T-helper 17 cell (primary cell): ENCODE results near the gene KIF5A. TPM values are rescaled to one million over a fixed set of nuclear protein-coding genes. Genes with fewer than 3 reads are reported as not detected.
"Not testable (repeated sequence)": the region's sequence is repeated elsewhere in the genome, so short reads cannot be mapped to it uniquely, and the experiment has no call there.

Source experiments
- ATAC-seq: fragments of 150-1000 bp; cut with Tn5 transposase; 2 replicates; pipeline ENCODE4 v1.10.0; 2021; ENCODE audit warnings: mild to moderate bottlenecking, moderate library complexity
- DNase-seq, 3 donors: peaks; one replicate each; pipeline versions ENCODE4 v3.0.0 to v3.0.0-alpha.2; 2020 to 2021
- H3K9me3 ChIP-seq: one replicate; pipeline ENCODE4 v1.7.0; 2013; ENCODE audit warnings: low read length, mild to moderate bottlenecking; ENCODE audit not compliant: control insufficient read depth, poor library complexity, severe bottlenecking
- H3K27ac Mint-ChIP-seq: one replicate; pipeline ENCODE4 v1.8.0; 2022; ENCODE audit warnings: mild to moderate bottlenecking, moderate library complexity, mixed read lengths
- H3K27me3 Mint-ChIP-seq: one replicate; pipeline ENCODE4 v1.8.0; 2022; ENCODE audit warnings: mixed read lengths
- H3K36me3 Mint-ChIP-seq: one replicate; pipeline ENCODE4 v1.8.0; 2022; ENCODE audit warnings: low read depth, mixed read lengths
- H3K4me1 Mint-ChIP-seq: one replicate; pipeline ENCODE4 v1.8.0; 2022; ENCODE audit warnings: mild to moderate bottlenecking, mixed read lengths
- H3K4me3 Mint-ChIP-seq: one replicate; pipeline ENCODE4 v1.8.0; 2022; ENCODE audit warnings: mild to moderate bottlenecking, moderate library complexity, mixed read lengths
- total RNA-seq, 4 donors: library from RNA in 2 of 4; stranded (reverse) in 2 of 4; gene quantifications; one replicate each; pipeline ENCODE4 v1.2.3 and lab custom pipeline; 2022 to 2026

Gene KIF5A
- total RNA-seq, 2 donors from 2014 or later = 0.35 to 0.63 TPM

- Mint-ChIP-seq H3K36me3 (peaks cover 2% of the 10 kb centered on the region), H3K27me3 (peaks cover 28% of the 10 kb centered on the region), H3K4me1 (peaks cover 10% of the 10 kb centered on the region), H3K27ac (no peak overlapping the region), H3K4me3 (no peak overlapping the region)
- no peak for DNase-seq
- H3K9me3 ChIP-seq = no peaks in the 10 kb centered on the region
- no peak for ATAC-seq
Measured at GRCh38 chr12:57563358-57563757, 13.5 kb downstream of the KIF5A start.

- H3K27ac Mint-ChIP-seq = peak overlapping the region; percentile 29
- peaks cover 10% of the 10 kb centered on the region for H3K4me1 Mint-ChIP-seq
- peaks cover 3% of the 10 kb centered on the region for H3K36me3 Mint-ChIP-seq
- H3K4me3 Mint-ChIP-seq = no peak overlapping the region
- DNase-seq (no peak), ATAC-seq (no peak)
- H3K27me3 Mint-ChIP-seq = peaks cover 33% of the 10 kb centered on the region
- no peaks in the 10 kb centered on the region for H3K9me3 ChIP-seq
Measured at GRCh38 chr12:57564178-57564740, 14.4 kb downstream of the KIF5A start.

DNA sequence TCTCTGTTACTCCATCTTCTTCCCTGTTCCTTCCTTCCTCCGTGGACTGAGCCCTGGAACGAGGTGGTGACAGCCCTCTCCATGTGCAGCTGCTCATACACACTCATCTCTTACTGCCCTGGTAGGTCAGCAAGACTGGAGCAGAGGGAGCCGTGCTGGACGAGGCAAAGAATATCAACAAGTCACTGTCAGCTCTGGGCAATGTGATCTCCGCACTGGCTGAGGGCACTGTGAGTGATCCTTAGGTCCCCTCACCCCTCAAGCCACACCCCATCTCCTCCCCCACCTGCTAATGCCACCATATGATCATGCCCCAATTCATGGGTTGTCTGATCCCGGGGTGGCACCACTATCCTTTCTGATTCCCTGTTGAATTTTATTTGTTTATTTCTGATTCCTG is 19.0 kb downstream of the KIF5A start:
- Mint-ChIP-seq H3K4me3 (no peak overlapping the region), H3K36me3 (peaks cover 5% of the 10 kb centered on the region), H3K27ac (no peak overlapping the region), H3K4me1 (peaks cover 3% of the 10 kb centered on the region), H3K27me3 (peaks cover 22% of the 10 kb centered on the region)
- no peak for DNase-seq
- H3K9me3 ChIP-seq = no peaks in the 10 kb centered on the region
- no peak for ATAC-seq

DNA sequence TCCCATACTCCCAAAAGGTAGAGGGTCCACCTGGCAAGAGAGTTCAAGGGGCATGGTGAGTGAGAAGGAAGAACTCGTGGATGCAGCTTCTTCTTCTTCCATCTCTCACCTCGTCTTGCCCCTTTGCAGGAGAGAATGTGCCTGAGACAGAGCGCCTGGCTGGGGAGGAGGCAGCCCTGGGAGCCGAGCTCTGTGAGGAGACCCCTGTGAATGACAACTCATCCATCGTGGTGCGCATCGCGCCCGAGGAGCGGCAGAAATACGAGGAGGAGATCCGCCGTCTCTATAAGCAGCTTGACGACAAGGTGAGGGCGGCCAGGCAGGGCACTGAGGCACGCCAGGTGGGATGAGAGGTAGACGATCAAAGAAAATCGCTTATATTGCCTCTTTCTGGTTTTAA is 20.0 kb downstream of the KIF5A start:
- no peaks in the 10 kb centered on the region for H3K4me1 Mint-ChIP-seq
- H3K9me3 ChIP-seq = no peaks in the 10 kb centered on the region
- no peak overlapping the region for H3K4me3 Mint-ChIP-seq
- DNase-seq = no peak
- peaks cover 14% of the 10 kb centered on the region for H3K27me3 Mint-ChIP-seq
- H3K27ac Mint-ChIP-seq = no peak overlapping the region
- no peak for ATAC-seq
- H3K36me3 Mint-ChIP-seq = peaks cover 4% of the 10 kb centered on the region

- not testable (repeated sequence) for H3K4me1 Mint-ChIP-seq, H3K27ac Mint-ChIP-seq, ATAC-seq, H3K36me3 Mint-ChIP-seq, H3K4me3 Mint-ChIP-seq, DNase-seq, H3K9me3 ChIP-seq
- H3K27me3 Mint-ChIP-seq = peaks cover 19% of the 10 kb centered on the region
Measured at GRCh38 chr12:57570438-57570837, 20.6 kb downstream of the KIF5A start.

DNA sequence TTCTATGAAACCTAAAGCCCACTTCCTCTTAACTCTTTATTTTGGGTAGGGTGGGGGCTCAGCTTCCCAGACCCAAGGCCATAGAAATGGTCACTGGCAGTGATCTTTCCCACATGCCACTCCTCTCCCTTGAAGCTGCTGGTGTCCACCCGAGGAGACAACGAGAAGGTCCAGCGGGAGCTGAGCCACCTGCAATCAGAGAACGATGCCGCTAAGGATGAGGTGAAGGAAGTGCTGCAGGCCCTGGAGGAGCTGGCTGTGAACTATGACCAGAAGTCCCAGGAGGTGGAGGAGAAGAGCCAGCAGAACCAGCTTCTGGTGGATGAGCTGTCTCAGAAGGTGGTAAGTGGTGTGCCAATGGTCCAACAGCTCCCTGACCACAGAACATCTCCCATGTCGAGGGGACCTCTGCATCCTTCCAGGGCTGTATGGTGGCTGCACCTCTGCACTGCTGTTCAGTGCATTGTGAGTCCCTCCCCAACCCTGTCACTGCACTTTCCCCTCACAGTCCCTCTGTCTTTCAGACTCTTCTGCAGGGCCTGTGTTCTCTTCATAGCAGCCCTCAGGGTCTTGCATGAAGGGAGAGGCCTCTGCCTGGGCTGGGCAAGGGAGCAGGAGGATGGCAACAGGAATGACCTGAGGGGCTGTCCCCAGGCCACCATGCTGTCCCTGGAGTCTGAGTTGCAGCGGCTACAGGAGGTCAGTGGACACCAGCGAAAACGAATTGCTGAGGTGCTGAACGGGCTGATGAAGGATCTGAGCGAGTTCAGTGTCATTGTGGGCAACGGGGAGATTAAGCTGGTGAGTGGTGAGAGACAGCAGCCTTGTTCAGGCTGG is 22.3 kb downstream of the KIF5A start:
- ATAC-seq = no peak
- Mint-ChIP-seq H3K4me3 (no peak overlapping the region), H3K36me3 (peaks cover 3% of the 10 kb centered on the region), H3K27ac (no peak overlapping the region), H3K27me3 (peaks cover 22% of the 10 kb centered on the region), H3K4me1 (no peaks in the 10 kb centered on the region)
- no peak for DNase-seq
- H3K9me3 ChIP-seq = no peaks in the 10 kb centered on the region

DNA sequence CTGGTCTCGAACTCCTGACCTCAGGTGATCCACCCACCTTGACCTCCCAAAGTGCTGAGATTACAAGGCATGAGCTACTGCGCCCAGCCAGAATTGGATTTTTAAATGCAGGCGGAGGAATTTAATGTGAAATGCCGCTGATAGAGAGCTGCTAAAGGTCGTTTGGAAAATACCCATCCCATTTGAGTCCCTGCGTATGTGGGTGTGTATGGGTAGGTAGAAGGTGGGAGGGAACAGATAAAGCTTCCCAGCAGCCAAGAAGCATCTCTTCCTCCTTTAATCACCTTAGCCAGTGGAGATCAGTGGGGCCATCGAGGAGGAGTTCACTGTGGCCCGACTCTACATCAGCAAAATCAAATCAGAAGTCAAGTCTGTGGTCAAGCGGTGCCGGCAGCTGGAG is 25.0 kb downstream of the KIF5A start:
- H3K9me3 ChIP-seq = no peaks in the 10 kb centered on the region
- Mint-ChIP-seq H3K4me1 (no peaks in the 10 kb centered on the region), H3K27me3 (peaks cover 12% of the 10 kb centered on the region), H3K27ac (no peak overlapping the region), H3K4me3 (no peak overlapping the region), H3K36me3 (no peaks in the 10 kb centered on the region)
- no peak for ATAC-seq
- no peak for DNase-seq

- Mint-ChIP-seq H3K27ac (peak overlapping the region; percentile 70), H3K4me3 (no peak overlapping the region), H3K36me3 (no peaks in the 10 kb centered on the region), H3K4me1 (no peaks in the 10 kb centered on the region), H3K27me3 (peaks cover 11% of the 10 kb centered on the region)
- ATAC-seq (no peak), DNase-seq (no peak)
- no peaks in the 10 kb centered on the region for H3K9me3 ChIP-seq
Measured at GRCh38 chr12:57575771-57576612, 26.1 kb downstream of the KIF5A start.

DNA sequence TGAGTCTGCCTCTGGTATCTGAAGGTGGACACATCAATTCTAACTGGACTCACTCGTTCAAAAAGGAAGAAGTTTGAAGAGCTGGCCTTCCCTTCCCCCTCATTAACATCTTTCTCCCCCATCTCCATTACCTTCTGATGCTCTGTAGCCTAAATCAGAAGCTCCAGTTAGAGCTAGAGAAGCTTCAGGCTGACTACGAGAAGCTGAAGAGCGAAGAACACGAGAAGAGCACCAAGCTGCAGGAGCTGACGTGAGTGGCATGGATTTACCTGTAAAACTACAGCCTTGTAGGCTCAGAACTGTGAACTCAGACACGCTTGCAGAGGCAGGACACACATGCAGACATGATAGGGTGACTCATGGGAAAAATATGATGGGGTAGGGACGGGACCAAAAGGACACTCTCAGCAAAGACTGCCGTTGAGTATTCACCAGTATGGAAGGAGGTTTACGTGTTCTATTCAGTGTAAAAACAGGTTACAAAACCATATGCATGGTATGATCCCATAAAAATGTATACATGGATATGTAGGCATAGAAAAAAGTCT is 26.8 kb downstream of the KIF5A start:
- Mint-ChIP-seq H3K4me1 (no peaks in the 10 kb centered on the region), H3K27me3 (peaks cover 11% of the 10 kb centered on the region), H3K4me3 (no peak overlapping the region), H3K36me3 (no peaks in the 10 kb centered on the region), H3K27ac (peak overlapping the region; percentile 70)
- no peaks in the 10 kb centered on the region for H3K9me3 ChIP-seq
- no peak for ATAC-seq
- DNase-seq = no peak

DNA sequence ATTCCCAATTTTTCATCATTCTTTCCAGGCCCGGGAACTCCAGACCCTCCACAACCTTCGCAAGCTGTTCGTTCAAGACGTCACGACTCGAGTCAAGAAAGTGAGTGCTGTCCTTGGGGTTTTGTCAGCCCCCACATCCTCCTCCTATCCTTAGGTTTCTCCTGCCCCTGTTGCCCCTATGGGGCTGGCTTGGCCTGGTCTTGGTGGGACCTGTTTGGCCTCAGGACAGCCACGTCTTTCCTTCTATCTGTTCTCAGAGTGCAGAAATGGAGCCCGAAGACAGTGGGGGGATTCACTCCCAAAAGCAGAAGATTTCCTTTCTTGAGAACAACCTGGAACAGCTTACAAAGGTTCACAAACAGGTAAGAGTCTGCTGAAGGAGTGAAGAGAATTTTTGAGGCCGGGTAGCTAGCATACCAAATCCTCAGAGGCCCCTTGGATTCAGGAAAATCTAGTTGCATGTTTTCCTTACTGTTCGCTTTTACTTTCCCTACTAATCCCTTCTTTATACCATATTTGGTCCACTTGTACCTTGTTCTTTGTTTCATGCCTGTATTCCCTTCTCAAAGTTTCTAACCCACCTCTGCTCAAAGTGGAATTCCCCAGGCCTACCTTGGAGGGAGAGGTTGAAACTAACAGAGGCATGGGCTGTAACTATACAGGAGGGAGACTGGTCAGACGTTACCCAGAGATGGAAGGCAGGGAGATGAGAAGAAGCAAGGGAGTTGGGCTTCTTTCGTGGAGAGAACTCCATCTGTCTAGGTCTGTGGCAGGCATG is 28.3 kb downstream of the KIF5A start:
- H3K4me1 Mint-ChIP-seq = peaks cover 1% of the 10 kb centered on the region
- no peak overlapping the region for H3K27ac Mint-ChIP-seq
- H3K27me3 Mint-ChIP-seq = peaks cover 16% of the 10 kb centered on the region
- no peaks in the 10 kb centered on the region for H3K9me3 ChIP-seq
- no peak for ATAC-seq
- peaks cover under 1% of the 10 kb centered on the region for H3K36me3 Mint-ChIP-seq
- no peak overlapping the region for H3K4me3 Mint-ChIP-seq
- DNase-seq = no peak

DNA sequence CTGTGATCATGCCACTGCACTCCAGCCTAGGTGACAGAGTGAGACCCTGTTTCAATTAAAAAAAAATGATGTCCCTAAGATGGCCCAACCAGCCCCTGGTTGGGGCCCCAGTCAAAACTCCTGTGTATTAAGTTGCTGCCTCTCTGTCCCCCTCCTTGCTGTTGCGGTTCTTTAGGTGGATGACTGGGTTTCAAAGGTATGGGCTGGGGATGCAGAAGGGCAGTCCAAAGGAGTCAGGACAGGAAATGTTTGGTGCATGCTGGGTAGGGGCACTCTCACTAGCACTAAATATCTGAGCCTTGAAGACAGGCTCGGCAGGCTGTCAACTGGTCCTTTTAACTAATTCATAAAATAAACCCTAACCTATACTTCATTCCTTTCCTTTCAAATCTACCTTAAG is 29.2 kb downstream of the KIF5A start:
- H3K36me3 Mint-ChIP-seq = peaks cover 2% of the 10 kb centered on the region
- no peak for ATAC-seq

GRCh38 chr12:57579677-57580465 is 30.0 kb downstream of the KIF5A start:
- DNase-seq (no peak), ATAC-seq (no peak)
- Mint-ChIP-seq H3K4me3 (no peak overlapping the region), H3K4me1 (peaks cover 11% of the 10 kb centered on the region), H3K27ac (no peak overlapping the region), H3K27me3 (peaks cover 22% of the 10 kb centered on the region), H3K36me3 (peaks cover 2% of the 10 kb centered on the region)
- no peaks in the 10 kb centered on the region for H3K9me3 ChIP-seq

More for the DNA sequence above, 29.2 kb downstream of the KIF5A start:
- H3K27me3 Mint-ChIP-seq = peaks cover 19% of the 10 kb centered on the region
- peaks cover 8% of the 10 kb centered on the region for H3K4me1 Mint-ChIP-seq
- no peak overlapping the region for H3K27ac Mint-ChIP-seq
- H3K9me3 ChIP-seq = no peaks in the 10 kb centered on the region
- DNase-seq = no peak
- H3K4me3 Mint-ChIP-seq = no peak overlapping the region
